GM19351 (cell line): ENCODE results near the gene PDE6B.
A peak's percentile ranks its signal among the peaks of the same experiment; 100 is the strongest.
"Not testable (repeated sequence)": the region's sequence is repeated elsewhere in the genome, so short reads cannot be mapped to it uniquely, and the experiment has no call there.

Experiments used
- ATAC-seq: cut with Tn5 transposase; IDR thresholded peaks from one replicate; pipeline ENCODE4 v1.9.1; 2021; ENCODE audit warnings: mild to moderate bottlenecking, moderate library complexity; ENCODE audit not compliant: unreplicated experiment

The PDE6B gene

DNA sequence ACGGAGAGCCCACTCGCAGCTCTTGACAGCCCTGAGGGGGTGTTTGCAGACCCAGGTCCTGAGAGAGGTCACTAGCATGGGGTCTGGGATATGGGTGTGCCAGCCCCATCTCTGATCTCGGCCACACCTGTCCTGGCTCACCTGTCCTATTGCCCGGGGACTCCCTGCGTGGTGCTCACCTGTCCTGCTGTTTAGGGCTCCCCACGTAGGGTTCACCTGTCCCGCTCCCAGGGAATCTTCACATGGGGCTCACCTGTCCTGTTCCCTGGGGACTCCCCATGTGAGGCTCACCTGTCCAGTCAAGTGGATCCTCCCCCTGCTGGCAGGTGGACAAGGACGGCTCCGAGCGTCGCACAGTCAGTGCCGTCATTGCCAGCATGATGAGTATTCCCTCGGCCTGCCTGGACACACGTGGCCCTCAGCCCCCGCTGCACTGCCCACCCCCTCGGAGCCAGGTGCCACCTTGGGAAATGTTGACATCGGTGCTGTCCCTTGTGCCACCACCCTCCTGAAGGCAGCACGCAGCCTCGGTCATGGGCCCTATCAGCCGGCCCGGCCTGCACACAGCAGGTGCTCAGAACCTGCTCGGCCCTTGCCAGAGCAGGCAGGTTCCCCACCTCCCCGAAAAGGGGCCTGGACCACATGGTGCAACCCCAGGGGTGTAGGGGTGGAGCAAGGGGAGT is 57.3 kb downstream of the PDE6B start:
- no peak for ATAC-seq

GRCh38 chr4:683247-683897 is 58.0 kb downstream of the PDE6B start:
- peak; percentile 6 for ATAC-seq

- ATAC-seq, result peak; percentile 40
These were observed 58.7 kb downstream of the PDE6B start for GRCh38 chr4:683982-684622.

DNA sequence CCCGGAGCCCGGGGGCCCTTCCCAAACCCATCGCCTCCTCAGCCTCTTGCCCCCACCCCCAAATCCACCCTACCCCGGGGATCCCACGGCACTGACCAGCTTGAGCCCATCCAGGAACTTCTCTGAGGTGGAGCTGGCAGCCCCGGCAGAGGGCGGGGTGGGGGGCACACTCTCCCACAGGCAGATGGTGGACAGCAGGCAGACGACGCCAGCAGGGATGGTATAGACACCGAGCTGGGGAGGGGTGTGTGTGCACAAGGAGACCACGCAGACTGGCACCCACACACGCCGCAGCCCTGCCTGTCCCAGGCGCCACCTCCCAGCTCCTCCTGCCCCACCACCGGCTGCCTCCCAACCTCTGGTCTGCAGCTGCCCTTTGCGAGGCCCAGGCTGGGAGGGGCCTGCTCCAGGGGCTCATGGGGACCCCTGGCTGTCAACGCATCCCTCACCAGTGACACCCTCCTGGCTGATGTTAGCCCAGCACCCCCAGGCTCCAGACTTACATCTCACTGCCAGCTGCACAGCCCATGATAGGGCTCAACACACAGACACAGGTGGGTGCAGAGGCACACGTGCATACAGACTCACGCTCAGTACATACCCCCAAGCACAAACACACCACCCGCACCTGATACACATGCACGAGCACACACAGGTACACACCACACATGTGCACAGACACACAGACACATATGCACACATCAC is 59.4 kb downstream of the PDE6B start:
- no peak for ATAC-seq

DNA sequence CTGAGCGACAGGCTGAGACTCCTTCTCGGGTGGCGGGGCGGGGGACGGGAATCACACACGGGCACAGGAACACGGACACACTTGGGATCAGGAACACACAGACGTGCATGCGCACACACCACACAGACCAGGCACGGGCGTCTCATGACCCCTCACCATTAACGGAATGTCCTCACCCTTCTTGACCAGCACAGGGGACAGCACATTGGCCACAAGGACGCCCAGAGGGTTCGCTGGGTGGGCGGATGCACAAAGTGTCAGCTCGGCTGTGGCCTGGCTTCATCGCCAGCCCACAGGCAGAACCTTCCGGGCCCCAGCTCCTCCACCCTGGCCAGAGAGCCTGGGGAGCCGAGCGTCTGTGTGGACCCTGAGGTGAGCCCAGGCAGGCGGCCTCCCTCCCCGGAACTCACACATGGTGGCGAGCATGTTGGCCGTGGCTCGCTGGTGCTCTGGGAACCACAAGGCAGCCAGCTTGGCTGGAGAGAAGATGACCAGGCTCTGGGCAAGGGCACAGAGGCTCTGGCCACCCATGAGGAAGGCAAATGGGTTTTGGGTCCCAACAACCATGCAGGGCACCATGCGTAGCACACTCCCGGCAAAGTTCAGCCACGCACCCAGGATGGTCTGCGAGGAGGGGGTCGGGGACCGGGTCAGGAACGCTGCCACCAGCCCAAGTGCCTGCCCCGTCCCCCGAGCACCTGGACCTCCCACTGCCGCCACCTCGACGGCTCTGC is 60.5 kb downstream of the PDE6B start:
- no peak for ATAC-seq

DNA sequence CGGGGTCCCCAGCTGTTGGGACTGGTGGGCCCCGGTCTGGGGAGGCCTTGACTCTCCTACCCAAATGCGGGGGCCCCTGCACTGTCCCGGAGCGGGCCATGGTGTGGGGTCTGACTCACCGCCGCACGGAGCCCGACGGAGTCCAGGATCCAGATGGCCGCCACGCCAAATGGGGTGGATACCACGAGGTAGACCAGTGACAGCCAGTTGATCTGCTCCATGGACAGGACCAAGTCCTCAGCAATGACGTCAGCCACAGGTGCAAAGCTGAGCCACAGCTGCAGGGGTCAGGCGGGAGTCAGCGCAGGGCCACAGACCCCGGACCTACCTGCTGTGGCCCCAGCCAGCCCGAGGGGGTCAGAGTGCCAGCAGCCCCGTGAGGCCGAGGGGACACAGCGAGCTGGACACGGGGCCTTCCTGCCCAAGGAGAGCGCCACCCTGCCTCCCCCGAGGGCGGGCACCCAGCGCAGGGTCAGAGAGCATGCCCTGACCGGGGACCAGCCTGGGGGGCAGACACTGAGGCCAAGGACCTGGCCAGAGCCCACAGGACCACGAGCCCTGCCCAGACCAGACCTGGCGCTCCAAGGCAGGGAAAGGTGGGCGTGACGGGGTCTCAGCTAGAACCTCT is 61.2 kb downstream of the PDE6B start:
- ATAC-seq, result no peak

DNA sequence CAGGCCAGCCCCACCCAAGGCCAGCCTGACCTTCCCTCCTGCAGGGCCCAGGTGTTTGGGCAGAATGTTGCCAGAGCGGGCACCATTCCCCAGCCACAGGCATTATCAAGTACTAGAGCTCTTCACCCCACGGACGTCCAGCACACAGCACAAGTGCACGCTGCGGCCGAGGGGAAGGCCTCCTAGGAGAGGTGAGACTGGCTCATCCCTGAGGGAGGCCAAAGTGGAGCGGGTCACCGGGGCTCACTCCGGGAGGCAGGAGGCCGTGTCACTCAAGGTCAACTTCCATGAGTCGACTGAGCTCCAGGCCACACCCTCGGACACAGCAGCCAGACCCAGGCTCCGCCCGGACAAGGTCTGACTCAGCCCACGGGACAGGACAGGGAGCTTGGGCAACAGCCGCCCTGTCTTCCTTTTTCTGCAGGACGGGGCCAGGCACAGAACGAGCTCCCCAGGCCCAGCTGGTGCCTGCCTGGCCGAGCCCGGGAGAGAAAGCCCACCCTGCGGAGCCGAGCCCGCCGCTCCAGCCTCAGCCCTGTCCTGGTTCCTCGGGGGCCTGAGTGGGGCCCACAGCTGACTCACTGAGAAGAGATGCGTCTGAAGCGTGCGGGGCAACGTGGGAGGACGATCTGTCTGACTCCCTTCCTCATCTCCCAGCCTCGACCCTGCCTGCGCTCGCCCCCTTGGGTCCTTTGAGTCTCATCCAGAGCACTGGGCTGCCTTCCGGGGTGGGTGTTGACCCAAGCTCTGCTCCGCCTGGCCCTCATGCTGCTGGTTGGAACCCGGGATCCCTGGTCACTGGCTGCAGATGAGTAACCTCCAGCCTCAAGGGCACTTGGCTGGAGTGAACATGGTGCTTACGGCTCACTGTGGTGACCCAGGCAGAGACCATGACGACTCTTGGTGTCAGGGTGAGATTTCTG is 61.9 kb downstream of the PDE6B start:
- ATAC-seq, result no peak

DNA sequence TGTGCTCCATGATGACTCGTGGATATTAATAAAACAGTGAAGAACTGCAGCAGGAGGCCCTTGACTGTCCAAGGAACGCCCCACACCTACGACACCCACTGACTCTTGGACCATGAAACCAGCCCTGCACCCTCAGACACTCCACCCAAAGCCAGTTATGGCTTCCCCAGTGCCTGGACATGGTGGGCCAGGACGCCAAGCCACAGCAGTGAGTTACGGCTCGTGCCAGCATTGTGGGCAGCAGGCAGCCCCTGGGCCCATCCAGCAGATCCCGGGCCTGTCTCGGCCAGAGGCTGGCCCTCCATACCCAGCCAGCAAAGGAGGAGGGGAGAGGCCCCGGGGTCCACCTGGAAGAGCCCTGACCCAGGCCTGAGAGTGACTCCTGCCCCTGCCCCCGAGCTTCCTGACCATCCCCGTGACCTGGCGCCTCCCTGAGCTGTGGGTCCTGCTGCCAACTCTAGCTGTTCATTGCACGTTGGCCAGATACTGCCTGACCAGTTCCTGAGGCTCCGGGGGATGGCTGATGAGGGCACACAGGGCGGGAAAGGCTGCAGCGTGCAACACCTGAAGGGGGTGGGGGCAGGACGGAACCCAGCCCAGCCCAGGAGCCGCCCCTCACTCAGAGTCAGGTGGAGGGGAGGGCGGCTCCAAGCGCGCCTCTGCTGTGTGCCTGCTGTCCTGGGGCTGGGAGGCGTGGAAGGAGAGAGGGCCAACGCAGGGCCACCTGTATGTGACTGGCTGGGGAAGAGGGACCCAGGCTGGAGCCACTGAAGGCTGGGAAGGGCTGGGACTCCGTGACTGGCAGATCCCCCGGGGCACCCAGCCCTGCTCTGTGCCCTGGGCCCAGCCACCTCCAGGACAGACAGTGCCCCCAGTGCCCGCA is 62.8 kb downstream of the PDE6B start:
- ATAC-seq, result no peak

DNA sequence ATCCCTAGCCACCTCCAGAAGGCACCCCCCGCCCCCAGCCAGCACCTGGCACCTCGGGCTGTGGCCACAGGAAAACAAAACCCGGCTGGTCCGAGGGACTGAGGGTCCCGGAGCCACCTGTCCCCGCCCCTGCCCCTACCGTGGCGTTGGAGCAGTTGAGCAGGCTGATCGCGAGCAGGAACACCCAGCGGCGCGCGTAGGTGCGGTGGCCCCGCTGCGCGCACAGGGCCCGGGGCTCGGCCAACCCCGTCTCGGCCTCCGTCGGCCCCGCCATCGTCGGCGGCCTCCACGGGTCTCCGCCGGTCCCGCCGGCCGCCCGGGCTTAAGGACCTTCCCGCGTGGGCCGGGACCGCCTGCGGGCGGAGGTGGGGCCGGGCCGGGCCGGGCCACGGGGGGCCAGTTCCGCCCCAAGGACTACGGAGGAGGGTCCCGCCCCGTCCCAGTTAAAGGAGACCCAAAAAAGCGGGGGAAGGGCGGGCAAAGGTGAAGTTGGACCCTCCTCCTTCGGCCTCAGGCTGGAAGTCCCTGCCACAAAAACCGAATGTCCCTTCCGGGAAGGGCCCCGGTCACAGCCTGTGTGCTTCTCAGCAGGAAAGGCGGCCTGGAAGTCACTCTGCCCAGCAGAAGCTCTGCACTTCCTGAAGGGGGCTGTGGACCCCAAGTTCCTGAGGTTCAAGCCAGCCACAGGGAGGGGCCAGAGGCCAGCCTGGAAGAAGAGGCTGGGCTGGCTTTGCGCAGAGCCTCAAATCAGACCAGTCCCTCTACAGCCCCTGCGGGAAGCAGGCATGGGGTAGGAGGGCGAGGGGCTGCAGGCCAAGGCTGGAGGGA is 63.7 kb downstream of the PDE6B start, which contains the start of gene SLC49A3:
Gene SLC49A3 (minus strand): TSS at position 298 of the 828 bp plus-strand sequence. CDS start 24 bp downstream, at position 274.
- no peak for ATAC-seq

- ATAC-seq, result no peak
These were observed 64.3 kb downstream of the PDE6B start for GRCh38 chr4:689723-690122.

DNA sequence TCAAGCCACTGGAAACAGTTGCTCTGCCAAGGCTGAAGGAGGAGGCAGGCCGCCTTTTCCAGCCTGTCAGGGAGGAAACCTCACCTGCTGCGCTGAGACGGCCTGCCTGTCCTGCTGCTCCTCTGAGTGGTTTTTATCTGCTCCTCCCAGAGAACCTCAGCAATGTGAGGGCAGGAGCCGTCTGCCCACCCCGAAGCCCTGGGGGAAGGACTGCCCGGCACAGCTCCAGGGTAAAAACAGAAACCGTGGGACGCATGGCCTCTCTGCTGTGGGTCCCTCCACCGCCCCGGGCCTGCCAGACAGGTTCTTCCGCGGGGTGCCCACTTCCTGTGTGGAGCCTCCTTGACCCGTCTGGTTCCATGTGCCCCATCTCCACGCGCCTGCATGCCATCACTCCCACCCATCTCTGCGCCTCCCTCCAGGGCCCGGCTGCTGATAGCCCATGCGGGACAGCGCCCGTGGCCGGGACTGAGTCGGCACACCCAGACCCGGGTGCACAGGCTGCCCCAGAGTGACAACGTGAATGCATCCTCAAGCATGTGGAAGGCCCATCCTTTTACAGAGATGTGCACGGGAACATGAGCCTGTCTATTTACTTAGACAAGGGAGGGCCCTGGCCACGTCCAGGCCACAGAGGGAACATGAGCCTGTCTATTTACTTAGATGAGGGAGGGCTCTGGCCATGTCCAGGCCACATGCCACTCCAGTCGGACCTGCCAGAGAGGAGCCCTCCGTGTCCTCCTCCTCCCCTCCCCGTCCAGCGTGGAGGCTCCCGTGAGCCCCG is 67.6 kb downstream of the PDE6B start:
- ATAC-seq, result no peak

DNA sequence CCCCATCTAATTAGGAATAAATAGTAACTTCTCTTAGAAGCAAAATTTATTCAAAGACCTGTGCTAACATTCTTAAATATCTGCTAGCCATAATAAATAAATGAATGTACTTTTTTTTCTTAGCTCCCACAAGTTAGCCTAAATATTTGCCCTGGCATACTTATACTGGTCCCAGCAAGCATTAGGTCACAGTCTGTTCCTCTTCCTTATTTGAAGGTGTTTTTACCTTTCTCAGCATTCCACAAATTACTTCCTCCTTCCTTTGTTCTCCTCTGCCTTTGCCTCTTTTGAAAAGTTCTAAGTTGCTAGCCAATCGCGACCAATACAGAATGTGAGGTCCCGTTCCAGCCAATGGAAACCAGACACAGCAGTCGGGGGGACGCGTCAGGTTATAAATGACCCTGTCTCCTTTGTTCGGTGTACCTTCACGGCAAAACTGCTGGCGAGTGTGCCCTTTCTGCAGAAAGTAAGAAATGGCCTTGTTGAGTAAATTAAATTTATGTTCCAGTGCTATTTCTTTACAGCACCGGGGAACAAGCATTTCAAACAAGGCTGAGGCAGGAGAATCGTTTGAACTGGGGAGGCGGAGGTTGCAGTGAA is 69.1 kb downstream of the PDE6B start:
- ATAC-seq, result not testable (repeated sequence)

- ATAC-seq, result no peak
These were observed 74.6 kb downstream of the PDE6B start for GRCh38 chr4:699816-700580.

DNA sequence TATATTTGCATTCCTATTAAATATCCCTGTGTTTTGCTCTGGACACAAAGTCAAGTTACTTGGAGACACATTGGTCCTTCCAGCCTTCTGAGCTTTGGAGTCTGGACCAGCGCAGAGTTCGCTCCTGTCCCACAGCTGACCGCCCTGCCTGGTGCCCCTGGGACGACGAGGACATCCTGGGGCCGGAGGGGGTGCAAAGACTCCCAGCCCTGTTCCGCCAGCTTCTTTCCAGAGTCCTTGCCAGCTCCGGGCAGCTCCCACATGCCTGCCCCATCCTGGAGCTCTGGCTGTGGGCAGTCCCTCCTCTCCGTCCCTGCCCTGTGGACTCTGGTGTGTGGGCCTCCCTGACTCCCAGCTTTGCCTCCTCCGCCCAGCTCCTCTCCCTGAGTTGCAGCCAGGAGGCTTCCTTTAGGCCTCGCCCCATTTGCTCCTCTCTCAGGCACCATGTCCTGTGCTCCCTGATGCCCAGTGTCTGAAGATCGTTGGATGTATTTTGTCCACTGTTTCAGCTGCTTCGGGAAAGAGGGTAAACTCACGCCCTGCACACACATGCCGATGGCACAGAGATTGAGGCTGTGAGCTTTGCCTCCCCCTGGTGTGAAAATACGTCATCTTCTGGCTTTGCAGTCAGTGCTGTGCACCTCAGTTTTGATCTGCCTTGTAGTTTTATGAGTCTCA is 75.4 kb downstream of the PDE6B start:
- no peak for ATAC-seq

- no peak for ATAC-seq
These were observed 77.3 kb downstream of the PDE6B start for GRCh38 chr4:702618-703048.
